Smooth muscle cell (in vitro differentiated cells): ENCODE results near the gene ACAA1. TPM values are rescaled to one million over a fixed set of nuclear protein-coding genes. Genes with fewer than 3 reads are reported as not detected.

ENCODE experiments used
- DNase-seq: peaks from one replicate; lab custom pipeline; 2025; ENCODE audit not compliant: unreplicated experiment; lab: John Stamatoyannopoulos, UW
- H2AFZ ChIP-seq: fragments of 200-600 bp; sonication (generic); 2 replicates; pipeline ENCODE4 v1.6.0; 2016; ENCODE audit warnings: antibody characterized with exemption, low read depth, mild to moderate bottlenecking
- H3F3A ChIP-seq: fragments of 200-600 bp; sonication (generic); 2 replicates; pipeline ENCODE4 v1.6.0; 2017; ENCODE audit warnings: antibody characterized with exemption, low read depth
- H3K27ac ChIP-seq: fragments of 200-600 bp; sonication (generic); 2 replicates; pipeline ENCODE4 v1.5.1; 2016; ENCODE audit warnings: low read depth, mild to moderate bottlenecking
- H3K27me3 ChIP-seq: fragments of 200-600 bp; sonication (generic); 2 replicates; pipeline ENCODE4 v1.6.1; 2016; ENCODE audit warnings: low read depth, mild to moderate bottlenecking
- H3K36me3 ChIP-seq: fragments of 200-600 bp; sonication (generic); 2 replicates; pipeline ENCODE4 v1.5.1; 2016; ENCODE audit warnings: low read depth
- H3K4me1 ChIP-seq: fragments of 200-600 bp; sonication (generic); 2 replicates; pipeline ENCODE4 v1.5.1; 2016; ENCODE audit warnings: low read depth
- H3K4me2 ChIP-seq: fragments of 200-600 bp; sonication (generic); 2 replicates; pipeline ENCODE4 v1.6.0; 2016; ENCODE audit warnings: mild to moderate bottlenecking
- H3K4me3 ChIP-seq: fragments of 200-600 bp; sonication (generic); 2 replicates; pipeline ENCODE4 v1.5.1; 2016; ENCODE audit warnings: mild to moderate bottlenecking
- H3K79me2 ChIP-seq: fragments of 200-600 bp; sonication (generic); 2 replicates; pipeline ENCODE4 v1.6.0; 2016; ENCODE audit warnings: low read depth, mild to moderate bottlenecking
- H3K9ac ChIP-seq: fragments of 200-600 bp; sonication (generic); 2 replicates; pipeline ENCODE4 v1.6.0; 2016; ENCODE audit warnings: low read depth
- H3K9me3 ChIP-seq: fragments of 200-600 bp; sonication (generic); replicated peaks from 2 replicates; pipeline ENCODE4 v1.5.1; 2016; ENCODE audit warnings: low read depth
- H4K20me1 ChIP-seq: fragments of 200-600 bp; sonication (generic); 2 replicates; pipeline ENCODE4 v1.6.0; 2016; ENCODE audit warnings: low read depth
- CTCF ChIP-seq: fragments of 200-600 bp; sonication (generic); IDR thresholded peaks from 2 replicates; pipeline ENCODE4 v1.5.1; 2017; ENCODE audit warnings: borderline replicate concordance, mild to moderate bottlenecking, antibody characterized with exemption; ENCODE audit not compliant: insufficient read depth, poor library complexity, severe bottlenecking
- WGBS: methylation state at CpG from one replicate; pipeline ENCODE4 v1.1.7; 2016; ENCODE audit warnings: low lambda C conversion rate; 5-methylcytosine and 5-hydroxymethylcytosine counted together
- polyA plus RNA-seq: library from polyadenylated mRNA; unstranded; fragments of >200 nt; fragmentation: Nextera tagmentation; extraction: Ambion mirVana; gene quantifications from 2 replicates; pipeline ENCODE4 v1.2.1, GENCODE V29; 2016
- total RNA-seq: library from RNA; depleted of rRNA; stranded (reverse); fragments of >200 nt; gene quantifications from 2 replicates; pipeline ENCODE4 v1.2.3, GENCODE V29; 2014

Gene ACAA1
- total and polyA plus RNA-seq, 2 experiments from 2014 or later = 22.7 to 41.8 TPM

GRCh38 chr3:38151667-38152265, 14.8 kb upstream of the ACAA1 start:
- 93% methylated on average over 3 of the region's 3 CpGs for WGBS

GRCh38 chr3:38150780-38151528, 14.0 kb upstream of the ACAA1 start:
- Histone ChIP-seq H3F3A (no peaks in the 10 kb centered on the region), H3K9me3 (peaks cover 3% of the 10 kb centered on the region), H3K27ac (peak overlapping the region; percentile 94), H3K79me2 (no peaks in the 10 kb centered on the region), H3K36me3 (no peaks in the 10 kb centered on the region), H4K20me1 (no peaks in the 10 kb centered on the region), H3K4me1 (no peaks in the 10 kb centered on the region), H3K4me2 (no peak overlapping the region), H3K9ac (peak overlapping the region; percentile 18), H3K27me3 (no peaks in the 10 kb centered on the region), H3K4me3 (no peak overlapping the region), H2AFZ (no peak overlapping the region)
- WGBS = 89% methylated on average over 3 of the region's 3 CpGs
- no peak for DNase-seq
- TF ChIP-seq CTCF = peak; percentile 5

More at GRCh38 chr3:38151667-38152265, 14.8 kb upstream of the ACAA1 start:
- H3K4me2 ChIP-seq = no peak overlapping the region
- peak overlapping the region; percentile 94 for H3K27ac ChIP-seq
- no peak overlapping the region for H2AFZ ChIP-seq
- no peaks in the 10 kb centered on the region for H3K79me2 ChIP-seq
- no peaks in the 10 kb centered on the region for H4K20me1 ChIP-seq
- peak overlapping the region; percentile 18 for H3K9ac ChIP-seq
- DNase-seq = no peak
- H3F3A ChIP-seq = no peaks in the 10 kb centered on the region
- TF ChIP-seq CTCF = no peak
- no peaks in the 10 kb centered on the region for H3K27me3 ChIP-seq
- H3K4me1 ChIP-seq = no peaks in the 10 kb centered on the region
- H3K4me3 ChIP-seq = no peak overlapping the region
- H3K36me3 ChIP-seq = no peaks in the 10 kb centered on the region
- peaks cover under 1% of the 10 kb centered on the region for H3K9me3 ChIP-seq

- no peak for TF ChIP-seq CTCF
- Histone ChIP-seq H3K27me3 (no peaks in the 10 kb centered on the region), H4K20me1 (no peaks in the 10 kb centered on the region), H3K4me3 (no peak overlapping the region), H3K79me2 (no peaks in the 10 kb centered on the region), H3K4me2 (no peak overlapping the region), H3K36me3 (no peaks in the 10 kb centered on the region), H3K9ac (no peak overlapping the region), H3K9me3 (peaks cover 3% of the 10 kb centered on the region), H2AFZ (no peak overlapping the region), H3F3A (no peaks in the 10 kb centered on the region), H3K27ac (no peak overlapping the region), H3K4me1 (no peaks in the 10 kb centered on the region)
- 39% methylated on average over 3 of the region's 3 CpGs for WGBS
- no peak for DNase-seq
These were observed 12.8 kb upstream of the ACAA1 start for GRCh38 chr3:38149708-38150107.
